ENCODE results near the gene CNOT4.
"Not testable (repeated sequence)": the region's sequence is repeated elsewhere in the genome, so short reads cannot be mapped to it uniquely, and the experiment has no call there.

Gene CNOT4

GRCh38 chr7:135362871-135363270 is 147.0 kb downstream of the CNOT4 start:
- no peak for DNase-seq (ENCODE audit: low spot score)

- DNase-seq (ENCODE audit: low spot score), result no peak
Observed at GRCh38 chr7:135361788-135362187, 148.1 kb downstream of the CNOT4 start.

- DNase-seq (ENCODE audit: low spot score), result no peak
Observed at GRCh38 chr7:135359615-135360014, 150.3 kb downstream of the CNOT4 start.

GRCh38 chr7:135355377-135356048 is 154.4 kb downstream of the CNOT4 start:
- DNase-seq (ENCODE audit: low spot score), result no peak

- no peak for DNase-seq (ENCODE audit: low spot score)
Observed at GRCh38 chr7:135353832-135354231, 156.1 kb downstream of the CNOT4 start.

- no peak for DNase-seq (ENCODE audit: low spot score)
Observed at GRCh38 chr7:135352285-135352684, 157.6 kb downstream of the CNOT4 start.

- DNase-seq (ENCODE audit: low spot score), result not testable (repeated sequence)
Observed at GRCh38 chr7:135351070-135351469, 158.8 kb downstream of the CNOT4 start.

- DNase-seq (ENCODE audit: low spot score), result no peak
Observed at GRCh38 chr7:135349746-135350145, 160.2 kb downstream of the CNOT4 start.

- DNase-seq (ENCODE audit: low spot score), result no peak
Observed at GRCh38 chr7:135348493-135348892, 161.4 kb downstream of the CNOT4 start.

GRCh38 chr7:135343361-135343760 is 166.5 kb downstream of the CNOT4 start:
- DNase-seq (ENCODE audit: low spot score), result no peak

GRCh38 chr7:135342887-135343286 is 167.0 kb downstream of the CNOT4 start:
- no peak for DNase-seq (ENCODE audit: low spot score)

GRCh38 chr7:135341049-135341448 is 168.9 kb downstream of the CNOT4 start:
- no peak for DNase-seq (ENCODE audit: low spot score)

GRCh38 chr7:135337977-135338550 is 171.8 kb downstream of the CNOT4 start:
- no peak for DNase-seq (ENCODE audit: low spot score)

GRCh38 chr7:135337506-135337905 is 172.4 kb downstream of the CNOT4 start:
- no peak for DNase-seq (ENCODE audit: low spot score)

- peak; percentile 14 for DNase-seq (ENCODE audit: low spot score)
Observed at GRCh38 chr7:135335628-135336139, 174.2 kb downstream of the CNOT4 start.

GRCh38 chr7:135334830-135335543 is 174.9 kb downstream of the CNOT4 start:
- DNase-seq (ENCODE audit: low spot score), result no peak

GRCh38 chr7:135333946-135334345 is 176.0 kb downstream of the CNOT4 start:
- no peak for DNase-seq (ENCODE audit: low spot score)

- DNase-seq (ENCODE audit: low spot score), result no peak
Observed at GRCh38 chr7:135333200-135333599, 176.7 kb downstream of the CNOT4 start.

GRCh38 chr7:135330088-135330487 is 179.8 kb downstream of the CNOT4 start:
- no peak for DNase-seq (ENCODE audit: low spot score)

- DNase-seq (ENCODE audit: low spot score), result no peak
Observed at GRCh38 chr7:135328526-135328925, 181.4 kb downstream of the CNOT4 start.

- no peak for DNase-seq (ENCODE audit: low spot score)
Observed at GRCh38 chr7:135328053-135328452, 181.8 kb downstream of the CNOT4 start.

- DNase-seq (ENCODE audit: low spot score), result no peak
Observed at GRCh38 chr7:135327458-135327857, 182.4 kb downstream of the CNOT4 start.

- DNase-seq (ENCODE audit: low spot score), result no peak
Observed at GRCh38 chr7:135326636-135327280, 183.1 kb downstream of the CNOT4 start.

Data from CD4-positive, alpha-beta T cell treated with Interleukin-15 for 4 hours (primary cell).